Suppressor macrophage treated with lipopolysaccharide for 1 hour (primary cell): ENCODE measurements around the gene RETREG3.
"Not testable (repeated sequence)": the region's sequence is repeated elsewhere in the genome, so short reads cannot be mapped to it uniquely, and the experiment has no call there.

Experiments used
- DNase-seq, 3 donors: peaks; one replicate each; pipeline ENCODE4 v3.0.0-alpha.2; 2020 to 2022

The RETREG3 gene

DNA sequence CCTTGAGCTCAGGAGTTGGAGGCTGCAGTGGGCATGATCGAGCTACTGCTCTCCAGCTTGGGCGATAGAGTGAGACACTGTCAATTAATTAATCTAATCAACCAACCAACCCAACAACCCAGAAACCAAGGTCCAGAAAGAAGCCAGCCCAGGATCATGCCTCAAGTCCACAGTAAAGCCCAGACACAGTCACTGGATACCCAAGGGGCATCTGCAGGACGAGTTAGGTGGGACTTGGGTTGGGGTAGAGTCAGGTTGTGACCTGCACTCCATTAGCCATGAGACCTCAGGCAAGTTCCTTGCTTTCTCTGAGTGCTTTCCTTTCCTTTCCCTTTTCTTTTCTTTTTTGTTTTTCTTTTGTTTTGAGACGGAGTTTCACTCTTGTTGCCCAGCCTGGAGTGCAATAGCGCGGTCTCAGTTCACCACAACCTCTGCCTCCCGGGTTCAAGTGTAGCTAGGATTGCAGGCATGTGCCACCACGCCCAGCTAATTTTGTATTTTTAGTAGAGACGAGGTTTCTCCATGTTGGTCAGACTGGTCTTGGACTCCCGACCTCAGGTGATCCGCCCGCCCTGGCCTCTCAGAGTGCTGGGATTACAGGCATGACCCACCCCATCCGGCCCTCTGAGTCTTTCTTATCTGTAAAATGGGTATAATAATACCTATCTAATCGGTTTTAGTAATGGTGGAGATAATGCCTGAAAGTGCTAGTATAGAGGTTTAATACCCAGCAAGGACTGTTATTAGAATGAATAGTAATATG is 60.0 kb downstream of the RETREG3 start:
- DNase-seq: no peak

DNA sequence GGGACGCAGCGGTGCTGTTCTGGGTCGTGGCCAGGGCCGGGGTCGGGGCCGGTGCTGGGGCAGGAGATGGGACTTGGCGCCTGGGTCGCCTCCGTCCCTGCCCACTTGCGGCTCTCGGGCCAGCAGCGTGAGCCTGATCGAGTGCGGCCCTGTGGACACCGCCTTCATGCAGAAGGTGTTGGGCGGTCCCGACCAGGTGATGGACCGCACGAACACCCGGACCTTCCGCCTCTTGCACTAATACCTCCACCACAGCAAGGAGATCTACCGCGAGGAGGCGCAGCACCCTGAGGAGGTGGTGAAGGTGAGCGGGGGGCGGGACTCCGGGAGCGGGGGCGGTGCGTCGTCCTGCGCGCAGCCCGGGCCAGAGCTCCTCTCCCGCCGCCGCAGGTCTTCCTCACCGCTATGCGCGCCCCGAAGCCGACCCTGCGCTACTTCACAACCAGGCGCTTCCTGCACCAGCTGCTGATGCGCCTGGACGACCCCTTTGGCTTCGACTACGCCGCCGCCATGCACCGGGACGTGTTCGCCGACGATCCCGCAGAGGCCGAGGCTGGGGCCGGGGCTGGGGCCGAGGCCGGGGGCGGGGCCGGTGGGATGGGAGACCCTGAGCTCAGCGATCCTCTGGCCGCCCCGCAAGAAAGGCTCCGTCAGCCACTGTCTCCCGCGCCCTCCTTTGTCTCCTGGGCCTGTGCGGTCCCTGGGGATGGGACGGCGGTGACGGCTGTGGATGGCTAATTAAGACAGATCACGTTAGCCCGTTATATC is 60.9 kb downstream of the RETREG3 start:
- peak in 1 of 3 donors; percentile 25 for DNase-seq

GRCh38 chr17:42547698-42548069 is 61.5 kb downstream of the RETREG3 start:
- no peak for DNase-seq

- DNase-seq: no peak
Observed at GRCh38 chr17:42547001-42547461, 62.1 kb downstream of the RETREG3 start.

GRCh38 chr17:42545755-42546505 is 63.2 kb downstream of the RETREG3 start:
- not testable (repeated sequence) for DNase-seq

DNA sequence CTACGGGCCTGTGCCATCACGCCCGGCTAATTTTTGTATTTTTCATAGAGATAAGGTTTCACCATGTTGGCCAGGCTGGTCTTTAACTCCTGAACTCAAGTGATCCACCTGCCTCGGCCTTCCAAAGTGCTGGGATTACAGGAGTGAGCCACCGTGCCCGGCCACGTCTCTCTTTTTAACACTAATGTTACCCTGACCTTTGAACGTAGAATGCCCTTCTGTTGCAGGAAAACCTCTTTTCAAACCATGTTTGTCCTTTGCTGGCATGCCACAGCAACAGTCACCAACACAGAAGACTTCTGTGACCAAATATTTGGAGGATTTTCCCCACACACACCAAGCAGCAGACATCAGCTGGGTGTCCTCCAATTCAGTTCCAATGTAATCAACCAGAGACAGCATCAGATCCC is 64.3 kb downstream of the RETREG3 start:
- no peak for DNase-seq

DNA sequence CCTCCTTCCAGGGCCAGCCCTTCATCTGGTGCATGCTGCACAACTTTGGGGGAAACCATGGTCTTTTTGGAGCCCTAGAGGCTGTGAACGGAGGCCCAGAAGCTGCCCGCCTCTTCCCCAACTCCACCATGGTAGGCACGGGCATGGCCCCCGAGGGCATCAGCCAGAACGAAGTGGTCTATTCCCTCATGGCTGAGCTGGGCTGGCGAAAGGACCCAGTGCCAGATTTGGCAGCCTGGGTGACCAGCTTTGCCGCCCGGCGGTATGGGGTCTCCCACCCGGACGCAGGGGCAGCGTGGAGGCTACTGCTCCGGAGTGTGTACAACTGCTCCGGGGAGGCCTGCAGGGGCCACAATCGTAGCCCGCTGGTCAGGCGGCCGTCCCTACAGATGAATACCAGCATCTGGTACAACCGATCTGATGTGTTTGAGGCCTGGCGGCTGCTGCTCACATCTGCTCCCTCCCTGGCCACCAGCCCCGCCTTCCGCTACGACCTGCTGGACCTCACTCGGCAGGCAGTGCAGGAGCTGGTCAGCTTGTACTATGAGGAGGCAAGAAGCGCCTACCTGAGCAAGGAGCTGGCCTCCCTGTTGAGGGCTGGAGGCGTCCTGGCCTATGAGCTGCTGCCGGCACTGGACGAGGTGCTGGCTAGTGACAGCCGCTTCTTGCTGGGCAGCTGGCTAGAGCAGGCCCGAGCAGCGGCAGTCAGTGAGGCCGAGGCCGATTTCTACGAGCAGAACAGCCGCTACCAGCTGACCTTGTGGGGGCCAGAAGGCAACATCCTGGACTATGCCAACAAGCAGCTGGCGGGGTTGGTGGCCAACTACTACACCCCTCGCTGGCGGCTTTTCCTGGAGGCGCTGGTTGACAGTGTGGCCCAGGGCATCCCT is 65.7 kb downstream of the RETREG3 start:
- DNase-seq: no peak

DNA sequence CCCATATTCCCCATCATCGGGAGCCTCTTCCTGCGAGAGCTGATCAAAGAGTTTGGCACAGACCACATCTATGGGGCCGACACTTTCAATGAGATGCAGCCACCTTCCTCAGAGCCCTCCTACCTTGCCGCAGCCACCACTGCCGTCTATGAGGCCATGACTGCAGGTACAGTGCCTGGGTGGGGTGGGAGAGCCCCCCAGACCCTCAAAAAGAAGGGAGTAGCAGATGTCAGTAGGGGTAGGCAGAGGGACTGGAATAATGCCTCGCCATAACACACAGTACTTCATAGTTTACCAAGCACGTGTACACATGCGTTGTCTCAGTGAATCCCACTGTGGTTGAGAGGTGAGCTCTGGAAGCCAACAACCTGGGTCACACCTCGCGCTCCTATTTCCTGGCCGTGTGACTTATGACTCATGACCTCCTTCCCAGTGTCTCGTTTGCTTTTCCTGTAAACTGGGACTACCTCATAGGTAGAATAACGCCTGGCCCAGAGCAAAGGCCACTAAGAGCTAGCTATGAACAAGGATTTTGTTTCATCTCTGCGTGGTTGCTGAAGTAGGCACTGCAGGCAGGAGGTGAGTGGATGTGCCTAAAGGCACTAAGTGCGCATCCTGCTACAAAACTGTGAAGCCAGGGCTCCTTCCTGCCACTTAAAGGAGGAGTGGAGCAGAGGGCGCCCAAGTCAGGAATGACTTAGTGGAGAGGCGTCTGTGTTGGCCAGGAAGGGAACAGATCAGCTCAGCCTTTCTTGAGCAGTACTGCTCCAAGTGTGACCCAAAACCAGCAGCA is 67.9 kb downstream of the RETREG3 start:
- DNase-seq: no peak

- DNase-seq: not testable (repeated sequence)
Observed at GRCh38 chr17:42540558-42540957, 68.6 kb downstream of the RETREG3 start.

GRCh38 chr17:42538482-42538881 is 70.7 kb downstream of the RETREG3 start:
- no peak for DNase-seq

- DNase-seq: no peak
Observed at GRCh38 chr17:42537826-42538451, 71.2 kb downstream of the RETREG3 start.

GRCh38 chr17:42537156-42537805 is 71.9 kb downstream of the RETREG3 start:
- DNase-seq: no peak

- DNase-seq: peak; percentile 80 to 91 (median 81)
Observed at GRCh38 chr17:42536372-42537155, 72.6 kb downstream of the RETREG3 start.

DNA sequence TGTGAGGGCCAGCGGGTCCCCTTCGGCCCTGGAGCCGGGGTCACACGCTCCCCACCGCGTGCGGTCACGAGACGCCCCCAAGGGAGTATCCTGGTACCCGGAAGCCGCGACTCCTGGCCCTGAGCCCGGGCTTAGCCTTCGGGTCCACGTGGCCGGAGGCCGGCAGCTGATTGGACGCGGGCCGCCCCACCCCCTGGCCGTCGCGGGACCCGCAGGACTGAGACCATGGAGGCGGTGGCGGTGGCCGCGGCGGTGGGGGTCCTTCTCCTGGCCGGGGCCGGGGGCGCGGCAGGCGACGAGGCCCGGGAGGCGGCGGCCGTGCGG is 73.2 kb downstream of the RETREG3 start, which contains the start of gene NAGLU:
Gene NAGLU (plus strand): TSS at position 194 of the 324 bp plus-strand sequence. CDS start 32 bp downstream, at position 226.
- DNase-seq: peak; percentile 91 to 97 (median 95)

- no peak for DNase-seq
Observed at GRCh38 chr17:42535155-42536047, 73.8 kb downstream of the RETREG3 start.

- peak; percentile 76 to 89 (median 82) for DNase-seq
Observed at GRCh38 chr17:42531455-42532354, 77.5 kb downstream of the RETREG3 start.

- DNase-seq: no peak
Observed at GRCh38 chr17:42530952-42531454, 78.2 kb downstream of the RETREG3 start.
